Measurements from ENCODE around the gene RFTN1.

Gene RFTN1

GRCh38 chr3:16529264-16529663 is 15.8 kb upstream of the RFTN1 start:
- DNase-seq (ENCODE audit: low spot score): no peak

- no peak for DNase-seq (ENCODE audit: low spot score)
Measured at GRCh38 chr3:16528581-16528993, 15.1 kb upstream of the RFTN1 start.

GRCh38 chr3:16528106-16528505 is 14.6 kb upstream of the RFTN1 start:
- no peak for DNase-seq (ENCODE audit: low spot score)

GRCh38 chr3:16524196-16524595 is 10.7 kb upstream of the RFTN1 start:
- DNase-seq (ENCODE audit: low spot score): no peak

DNA sequence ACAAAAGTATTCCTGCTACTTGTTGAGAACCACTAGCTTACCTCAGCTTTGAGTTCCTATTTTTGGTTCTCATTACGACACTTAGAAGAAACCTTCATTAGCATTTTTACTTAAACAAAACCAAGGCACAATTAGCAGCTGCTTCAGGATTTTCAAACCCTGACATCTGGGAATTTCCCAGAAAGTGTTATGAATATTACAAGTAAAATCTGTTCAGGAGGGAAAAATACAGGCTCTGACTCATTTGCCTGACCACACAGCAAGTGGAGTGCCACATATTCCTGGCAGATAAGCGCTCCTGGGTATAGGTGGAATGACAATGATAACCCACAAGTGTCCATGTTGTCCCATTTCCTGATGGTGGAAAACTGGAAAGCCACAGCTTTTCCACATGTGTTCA is 10.3 kb upstream of the RFTN1 start:
- DNase-seq (ENCODE audit: low spot score): no peak

DNA sequence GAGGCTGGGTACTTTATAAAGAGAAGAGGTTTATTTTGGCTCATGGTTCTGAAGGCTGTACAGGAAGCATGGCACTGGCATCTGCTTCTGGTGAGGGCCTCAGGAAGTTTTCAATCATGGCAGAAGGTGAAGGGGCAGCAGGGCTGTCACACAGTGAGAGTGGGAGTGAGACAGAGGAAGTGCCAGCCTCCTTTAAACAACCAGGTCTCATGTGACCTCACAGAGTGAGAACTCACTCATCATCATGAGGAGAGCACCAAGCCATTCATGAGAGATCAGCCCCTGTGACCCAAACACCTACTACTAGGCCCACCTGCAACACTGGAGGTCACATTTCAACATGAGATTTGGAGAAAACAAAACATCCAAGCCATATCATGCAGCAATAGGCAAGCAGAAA is 9.3 kb upstream of the RFTN1 start:
- no peak for DNase-seq (ENCODE audit: low spot score)

- DNase-seq (ENCODE audit: low spot score): no peak
Measured at GRCh38 chr3:16520970-16521881, 7.7 kb upstream of the RFTN1 start.

DNA sequence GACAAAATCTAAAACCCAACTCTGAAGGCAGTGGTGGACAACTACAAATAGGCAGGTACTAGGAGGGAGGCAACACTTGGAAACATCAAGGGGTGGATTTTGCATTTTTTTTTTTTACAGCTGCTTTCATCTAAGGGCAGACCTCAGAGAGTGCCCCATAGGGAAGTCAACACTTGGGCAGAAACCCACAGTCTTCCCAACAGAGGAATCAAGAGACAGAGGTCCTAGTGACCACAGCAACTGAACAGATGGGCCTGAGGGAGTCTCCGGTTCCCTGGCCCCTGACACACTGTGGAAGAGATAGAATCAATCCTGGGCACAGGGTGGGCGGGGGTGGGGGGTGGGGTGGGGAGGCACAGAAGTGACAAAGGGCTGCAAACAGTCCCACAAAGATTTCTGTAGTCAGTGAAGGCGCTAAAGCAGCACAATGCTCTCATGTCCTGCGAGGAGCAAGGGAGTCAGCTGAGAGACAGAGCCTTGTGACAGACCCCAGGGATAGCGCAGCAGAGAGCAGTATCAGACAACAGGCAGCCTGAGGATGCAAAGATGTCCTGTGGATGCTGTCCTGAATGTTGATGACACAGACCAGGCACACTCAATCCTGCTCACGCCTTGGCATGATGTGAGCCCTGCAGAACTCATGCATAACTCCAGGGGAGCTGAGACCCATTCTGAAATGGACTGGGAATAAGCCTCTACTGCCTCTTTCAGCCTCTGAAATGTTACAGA is 6.9 kb upstream of the RFTN1 start:
- DNase-seq (ENCODE audit: low spot score): no peak

GRCh38 chr3:16516695-16517481 is 3.4 kb upstream of the RFTN1 start:
- no peak for DNase-seq (ENCODE audit: low spot score)

GRCh38 chr3:16515885-16516420 is 2.5 kb upstream of the RFTN1 start:
- DNase-seq (ENCODE audit: low spot score): no peak

GRCh38 chr3:16514755-16515353 is 1.4 kb upstream of the RFTN1 start:
- DNase-seq (ENCODE audit: low spot score): no peak

DNA sequence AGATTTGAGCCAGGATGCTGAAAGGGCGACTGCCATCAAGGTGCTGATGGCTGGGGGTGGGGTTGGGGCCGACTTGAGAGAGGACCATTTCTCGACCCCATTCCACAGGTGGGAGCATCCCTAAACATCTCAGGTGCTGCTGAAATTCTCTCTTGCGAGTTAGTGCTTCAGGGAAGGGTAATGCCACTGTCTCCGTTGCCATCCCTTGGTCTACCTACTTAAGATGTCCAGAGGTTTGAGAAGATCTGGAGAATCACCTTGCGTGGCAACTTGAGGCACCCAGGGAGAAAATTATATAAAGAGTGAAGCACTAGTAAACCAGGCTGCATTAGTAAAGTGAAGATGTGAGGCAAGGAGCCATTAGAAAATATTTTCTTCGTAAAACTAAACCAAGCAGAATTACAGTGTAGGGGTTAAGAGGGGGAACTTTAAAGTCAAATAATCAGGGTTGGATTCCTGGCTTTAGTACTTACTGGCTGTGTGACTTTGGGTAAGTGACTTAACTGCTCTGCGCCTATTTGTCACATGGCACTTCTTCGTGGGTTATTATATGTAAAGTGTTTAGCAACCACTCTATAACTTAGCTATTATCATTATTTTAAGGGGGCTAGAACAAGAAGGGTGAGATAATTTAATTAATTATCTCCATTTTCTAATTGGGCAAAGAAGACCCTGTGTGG is 662 bp upstream of the RFTN1 start:
- DNase-seq (ENCODE audit: low spot score): no peak

GRCh38 chr3:16512435-16513140 is 911 bp downstream of the RFTN1 start:
- no peak for DNase-seq (ENCODE audit: low spot score)

DNA sequence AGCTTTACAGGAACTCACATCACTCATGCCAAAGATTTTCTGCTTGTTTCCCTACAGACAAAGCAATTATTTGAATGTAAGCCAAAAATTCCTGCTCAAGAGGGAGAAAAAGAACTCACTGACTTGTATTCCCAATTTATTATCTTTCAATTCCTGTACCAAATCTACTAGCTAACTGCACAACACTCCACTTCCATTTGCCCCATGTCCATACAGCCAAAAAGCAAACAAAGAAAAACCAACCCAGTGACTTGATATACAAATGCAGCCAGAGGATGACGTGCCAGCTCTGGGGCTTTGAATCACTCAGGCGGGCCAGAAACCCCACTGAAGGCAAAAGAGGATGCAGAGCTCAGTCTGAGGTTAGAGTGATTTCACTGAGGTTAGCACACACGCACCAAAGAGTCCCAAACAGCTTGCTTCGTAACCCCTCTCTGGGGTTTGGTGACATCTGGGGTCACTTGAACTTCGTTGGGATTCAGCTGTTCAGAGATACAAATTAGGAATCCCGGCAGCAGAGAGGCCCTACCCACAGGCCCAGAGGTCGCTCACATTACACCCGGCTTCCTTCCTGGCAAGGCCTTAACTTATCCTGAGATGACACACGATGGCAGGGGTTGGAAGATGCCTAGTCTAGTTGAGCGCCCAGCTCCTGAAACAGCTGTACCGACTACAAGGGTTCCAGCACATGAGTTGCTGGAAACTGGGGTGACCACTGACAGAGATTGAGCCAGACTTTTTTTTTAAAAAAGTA is 1.6 kb downstream of the RFTN1 start:
- DNase-seq (ENCODE audit: low spot score): no peak

GRCh38 chr3:16510620-16511319 is 2.7 kb downstream of the RFTN1 start:
- no peak for DNase-seq (ENCODE audit: low spot score)

DNA sequence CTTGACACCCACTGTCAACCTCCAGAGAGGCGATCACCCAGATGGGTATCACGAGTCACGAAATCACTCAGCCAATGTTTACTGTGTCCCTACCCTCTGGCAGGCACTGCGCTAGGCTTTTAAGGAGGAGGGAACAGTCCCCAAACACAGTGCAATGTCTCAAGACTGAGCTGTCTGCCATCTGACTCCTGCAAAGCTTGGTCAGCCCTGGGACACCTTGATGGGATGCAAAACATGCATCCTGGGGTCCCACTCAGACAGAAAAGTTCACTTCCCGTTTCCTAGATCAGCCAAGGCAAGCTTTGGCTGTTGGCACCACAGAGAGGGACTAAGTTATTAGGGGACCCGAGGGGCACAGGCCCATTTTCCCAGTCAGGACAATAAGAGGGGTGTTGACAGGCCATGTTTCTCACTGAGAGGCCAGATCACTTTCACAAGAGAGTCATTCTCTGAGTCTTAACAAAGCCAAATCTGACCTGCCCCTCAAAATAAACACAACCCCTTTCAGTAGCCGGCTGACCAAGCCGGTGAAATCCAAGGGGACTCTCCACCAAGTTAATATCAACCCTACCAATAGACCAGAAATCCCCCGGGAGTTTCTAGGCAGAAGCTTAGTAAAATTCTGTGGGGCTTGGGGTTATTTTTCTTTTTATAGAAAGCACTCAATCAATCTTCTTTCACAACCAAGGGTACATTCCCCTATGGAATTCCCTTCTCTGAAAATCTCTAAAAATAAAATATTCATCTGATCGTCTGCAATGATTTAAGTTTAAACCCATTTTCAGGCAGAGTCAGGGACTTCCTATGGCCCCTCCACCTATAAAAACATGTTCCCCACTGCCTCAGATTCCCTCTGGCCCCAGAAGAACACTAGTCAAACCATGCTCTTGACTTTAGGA is 3.5 kb downstream of the RFTN1 start:
- DNase-seq (ENCODE audit: low spot score): no peak

- no peak for DNase-seq (ENCODE audit: low spot score)
Measured at GRCh38 chr3:16508591-16508995, 4.9 kb downstream of the RFTN1 start.

- no peak for DNase-seq (ENCODE audit: low spot score)
Measured at GRCh38 chr3:16508243-16508578, 5.3 kb downstream of the RFTN1 start.
